ENCODE measurements around the gene LYPD5.

LYPD5 gene

DNA sequence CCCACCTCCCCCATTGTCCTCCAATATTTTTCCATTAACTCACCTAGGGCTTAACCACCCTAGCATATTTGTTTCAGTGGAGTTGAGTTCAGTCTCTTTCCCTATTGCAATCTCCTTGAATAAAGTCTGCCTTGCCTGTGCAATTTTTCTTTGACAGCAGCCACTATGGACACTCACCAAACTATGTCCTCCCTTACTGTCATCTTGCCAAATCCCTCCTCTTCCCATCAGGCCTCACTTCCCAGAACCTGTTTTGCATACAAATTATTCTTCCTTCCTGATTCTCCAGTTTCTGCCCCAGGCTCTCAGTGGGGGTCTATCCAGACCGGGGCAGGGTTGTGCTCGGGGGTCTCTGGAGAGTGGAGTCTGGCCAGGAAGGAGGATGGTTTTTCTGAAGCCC lies 2.2 kb upstream of the LYPD5 start:
- no peak for DNase-seq

DNA sequence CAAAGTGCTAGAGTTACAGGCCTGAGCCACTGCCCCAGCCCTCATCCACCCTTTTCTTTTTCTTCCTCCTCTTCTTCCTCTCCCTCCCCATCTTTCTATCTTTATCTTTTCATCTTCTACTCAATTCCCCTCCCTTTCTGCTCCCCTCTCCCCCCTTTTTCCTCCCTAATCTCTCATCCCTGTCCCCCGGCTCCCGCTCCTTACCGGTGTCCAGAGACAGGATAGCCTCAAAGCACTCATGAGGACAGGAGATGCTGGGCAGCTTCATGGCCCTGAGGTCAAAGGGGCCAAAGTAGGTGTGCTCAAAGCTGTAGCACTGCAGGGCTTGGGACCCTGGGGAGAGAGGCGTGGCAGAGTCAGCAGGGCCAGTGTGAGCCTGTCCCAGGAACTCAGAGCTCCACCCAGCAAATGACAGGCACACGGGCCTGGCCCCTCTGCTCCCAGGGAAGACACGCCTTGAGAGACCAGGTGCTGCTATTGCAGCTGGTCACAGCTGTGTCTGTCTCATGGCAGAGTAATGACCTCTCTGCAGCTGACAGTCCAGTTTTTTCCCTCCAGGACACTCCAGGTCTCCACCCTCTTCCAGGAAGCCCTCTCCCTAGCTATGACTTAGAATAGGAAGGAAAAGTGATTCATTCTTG lies 2.6 kb downstream of the LYPD5 start:
- no peak for DNase-seq

DNA sequence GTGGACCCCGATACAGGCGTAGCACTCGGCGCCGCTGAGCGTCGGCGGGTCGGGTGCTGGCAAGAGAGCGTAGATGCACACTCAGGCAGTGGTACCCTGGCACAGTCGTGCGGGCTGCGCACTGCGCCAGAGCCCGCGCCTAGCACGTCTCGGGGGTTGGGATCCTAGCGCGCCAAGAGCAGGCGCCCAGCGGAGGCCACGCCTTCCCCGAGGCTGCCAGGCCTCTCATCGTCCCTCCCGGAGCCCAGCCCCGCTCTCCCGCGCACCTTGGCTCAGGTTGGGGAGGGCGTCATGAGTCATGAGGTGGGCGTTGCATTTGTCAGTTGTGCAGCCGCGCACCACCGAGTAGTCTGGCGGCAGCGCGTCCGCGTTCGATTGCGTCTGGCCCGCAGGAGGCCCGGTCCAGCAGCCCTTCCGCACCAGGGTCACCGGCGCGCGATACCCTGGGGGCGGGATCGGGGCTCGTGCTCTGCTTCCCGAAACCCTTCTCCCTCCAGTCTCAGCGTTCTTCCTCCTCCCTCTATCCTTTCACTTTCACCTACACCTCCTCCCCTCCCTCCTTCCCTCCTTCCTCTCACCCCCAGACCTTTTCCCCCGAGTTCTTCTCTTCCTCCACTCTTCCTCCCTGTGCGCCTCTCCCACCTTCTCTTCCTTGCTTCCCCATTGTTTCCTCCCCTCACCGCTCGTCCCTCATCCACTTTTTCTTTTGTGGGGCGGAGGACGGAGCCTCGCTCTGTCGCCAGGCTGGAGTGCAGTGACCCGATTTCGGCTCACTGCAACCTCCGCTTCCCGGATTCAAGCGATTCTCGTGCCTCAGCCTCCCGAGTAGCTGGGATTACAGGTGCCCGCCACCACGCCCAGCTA lies 3.5 kb downstream of the LYPD5 start:
- peak; percentile 73 for DNase-seq

DNA sequence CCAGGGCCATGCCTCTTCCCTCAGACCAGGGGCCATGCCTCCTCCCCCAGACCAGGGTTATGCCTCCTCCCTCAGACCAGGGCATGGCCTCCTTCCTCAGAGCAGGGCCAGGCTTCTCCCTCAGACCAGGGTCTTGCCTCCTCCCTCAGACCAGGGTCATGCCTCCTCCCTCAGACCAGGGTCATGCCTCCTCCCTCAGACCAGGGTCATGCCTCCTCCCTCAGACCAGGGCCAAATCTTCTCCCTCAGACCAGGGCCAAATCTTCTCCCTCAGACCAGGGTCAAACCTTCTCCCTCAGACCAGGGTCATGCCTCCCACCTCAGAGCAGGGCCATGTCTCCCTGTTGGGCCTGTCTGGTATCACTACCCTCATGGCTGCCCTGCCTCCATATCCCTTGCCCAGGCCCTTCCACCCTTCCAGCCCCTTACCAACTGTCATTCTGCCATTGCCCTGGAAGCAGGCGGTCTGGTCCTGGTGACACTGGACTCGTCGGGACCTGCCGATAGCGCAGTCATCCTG lies 4.2 kb downstream of the LYPD5 start:
- DNase-seq, result no peak

DNA sequence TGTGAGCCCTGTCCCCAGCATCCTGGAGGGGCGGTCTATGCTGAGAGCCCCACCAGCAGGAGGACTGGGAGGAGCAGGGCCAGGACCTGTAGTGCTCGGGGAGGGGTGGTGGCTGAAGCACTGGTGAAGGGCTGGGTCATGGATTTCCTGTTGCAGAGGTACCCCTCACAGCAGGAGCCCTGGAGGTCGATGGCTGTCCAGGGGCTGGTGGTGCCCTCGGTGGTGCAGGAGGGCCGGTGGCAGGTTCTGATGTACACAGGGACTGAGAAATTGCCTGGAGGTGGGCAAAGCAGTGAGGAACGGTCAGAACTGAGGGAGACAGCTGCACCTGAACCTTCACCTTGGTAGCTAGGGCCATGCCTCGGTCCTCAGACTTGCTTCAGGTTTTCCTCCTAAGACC lies 4.7 kb downstream of the LYPD5 start:
- DNase-seq, result no peak

DNA sequence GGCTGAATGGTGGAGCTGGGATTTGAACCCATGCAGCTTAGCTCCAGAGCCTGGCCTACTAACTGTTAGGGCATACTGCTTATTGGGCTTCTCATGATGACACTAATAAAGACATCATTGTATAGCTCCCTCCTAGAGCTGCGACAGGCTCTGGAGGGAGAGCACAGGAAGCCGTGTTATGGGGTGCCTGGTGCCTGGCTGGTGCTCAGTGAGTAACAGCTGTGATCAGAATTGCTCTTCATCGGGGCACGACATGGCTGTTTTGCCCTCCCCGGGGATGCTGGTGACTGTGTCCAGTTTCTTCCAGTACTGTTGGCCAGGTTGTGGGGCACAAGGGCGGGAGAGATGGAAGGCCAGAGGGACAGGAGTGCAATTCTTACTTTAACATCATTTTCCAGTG lies 5.1 kb downstream of the LYPD5 start:
- no peak for DNase-seq

DNA sequence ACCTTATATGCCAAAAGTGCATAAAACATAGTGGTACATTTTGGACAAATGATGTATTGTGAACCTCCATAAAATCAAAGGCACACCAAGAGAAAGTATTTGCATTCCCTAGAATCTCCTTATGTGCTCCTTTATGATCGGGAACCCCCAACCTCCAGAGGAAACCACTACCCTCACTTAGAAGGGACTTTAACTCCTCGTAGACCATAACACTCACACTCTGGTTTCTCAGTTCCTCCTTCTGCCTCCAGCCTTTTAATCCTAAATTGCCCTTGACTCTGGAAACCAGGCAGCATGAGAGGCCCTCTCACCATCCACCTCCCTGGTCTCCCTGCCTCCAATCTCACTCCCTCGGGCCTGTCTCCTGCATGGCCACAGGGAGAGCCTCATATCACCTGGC lies 11.7 kb downstream of the LYPD5 start:
- no peak for DNase-seq

DNA sequence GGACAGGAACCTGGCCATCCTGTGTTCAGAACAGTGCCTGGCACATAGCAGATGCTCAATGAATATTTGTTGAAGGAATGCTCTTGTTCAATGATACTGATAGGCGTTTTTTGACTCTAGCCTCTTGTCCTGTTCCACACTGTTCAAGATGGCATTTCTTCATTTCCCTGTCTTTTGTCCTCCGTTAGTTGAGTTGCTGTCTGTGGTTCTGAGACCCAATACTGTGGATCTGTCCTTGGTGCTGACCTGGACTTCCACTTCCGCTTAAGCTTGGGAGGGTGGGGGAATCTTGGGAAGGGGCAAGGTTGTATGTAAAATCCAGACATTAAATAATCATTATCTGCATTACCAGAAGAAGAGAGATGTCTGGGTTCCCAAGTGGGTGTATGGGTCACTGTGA lies 13.2 kb downstream of the LYPD5 start:
- no peak for DNase-seq

DNA sequence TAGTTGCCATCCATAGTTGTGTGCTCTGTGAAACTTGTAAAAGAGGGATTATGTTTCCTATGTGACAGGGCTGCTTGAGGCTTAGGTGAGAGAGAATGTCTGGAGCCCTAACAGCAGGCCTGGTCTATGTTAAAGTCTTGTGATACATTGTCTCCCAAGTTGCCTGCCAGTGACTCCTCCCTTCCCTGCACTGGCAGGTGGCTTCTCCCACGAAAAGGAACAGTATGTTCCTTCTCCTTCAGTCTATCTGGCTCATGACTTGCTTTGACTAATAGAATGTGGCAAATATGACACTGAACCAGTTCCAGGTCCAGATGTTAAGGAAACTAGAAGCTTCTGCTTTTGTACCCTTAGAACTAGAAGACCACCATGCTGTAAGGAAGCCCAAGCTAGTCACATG lies 15.6 kb downstream of the LYPD5 start:
- no peak for DNase-seq

DNA sequence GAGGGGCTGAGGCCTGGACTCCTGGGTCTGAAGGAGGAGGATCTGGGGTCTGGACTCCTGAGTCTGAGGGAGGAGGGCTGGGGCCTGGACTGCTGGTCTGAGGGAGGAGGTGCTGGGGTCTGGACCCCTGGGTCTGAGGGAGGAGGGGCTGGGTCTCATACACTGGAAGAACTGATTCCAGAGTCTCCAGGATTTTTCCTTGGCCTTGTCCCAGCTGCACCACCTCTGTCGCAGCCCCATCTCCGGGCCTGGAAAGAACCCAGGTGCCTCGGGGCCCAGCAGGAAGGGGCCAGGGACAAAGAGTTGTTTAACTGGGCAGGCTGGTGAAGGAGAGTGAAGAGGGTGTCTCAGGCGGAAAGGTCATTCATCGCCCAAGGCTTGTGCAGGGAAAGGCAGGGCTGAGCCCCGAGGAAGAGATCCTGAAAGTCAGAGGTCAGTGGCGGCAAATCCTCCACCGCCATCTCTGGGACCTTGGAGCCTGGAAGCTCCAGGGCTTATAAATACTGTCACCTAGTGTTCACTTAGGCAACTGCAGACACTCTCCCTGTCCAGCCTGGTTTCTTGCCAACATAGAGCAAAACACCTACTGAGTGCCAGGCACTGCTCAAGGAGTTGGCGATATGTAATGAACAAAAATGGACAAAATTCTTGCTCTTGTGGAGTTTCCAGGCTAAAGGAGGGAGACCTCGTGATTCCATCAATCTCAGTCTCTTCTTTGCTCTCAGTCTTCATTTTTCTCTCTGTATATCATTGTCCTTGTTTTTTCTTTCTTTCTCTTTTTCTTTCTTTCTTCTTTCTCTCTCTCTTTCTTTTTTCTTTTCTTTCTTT lies 17.1 kb downstream of the LYPD5 start:
- DNase-seq, result peak; percentile 64

DNA sequence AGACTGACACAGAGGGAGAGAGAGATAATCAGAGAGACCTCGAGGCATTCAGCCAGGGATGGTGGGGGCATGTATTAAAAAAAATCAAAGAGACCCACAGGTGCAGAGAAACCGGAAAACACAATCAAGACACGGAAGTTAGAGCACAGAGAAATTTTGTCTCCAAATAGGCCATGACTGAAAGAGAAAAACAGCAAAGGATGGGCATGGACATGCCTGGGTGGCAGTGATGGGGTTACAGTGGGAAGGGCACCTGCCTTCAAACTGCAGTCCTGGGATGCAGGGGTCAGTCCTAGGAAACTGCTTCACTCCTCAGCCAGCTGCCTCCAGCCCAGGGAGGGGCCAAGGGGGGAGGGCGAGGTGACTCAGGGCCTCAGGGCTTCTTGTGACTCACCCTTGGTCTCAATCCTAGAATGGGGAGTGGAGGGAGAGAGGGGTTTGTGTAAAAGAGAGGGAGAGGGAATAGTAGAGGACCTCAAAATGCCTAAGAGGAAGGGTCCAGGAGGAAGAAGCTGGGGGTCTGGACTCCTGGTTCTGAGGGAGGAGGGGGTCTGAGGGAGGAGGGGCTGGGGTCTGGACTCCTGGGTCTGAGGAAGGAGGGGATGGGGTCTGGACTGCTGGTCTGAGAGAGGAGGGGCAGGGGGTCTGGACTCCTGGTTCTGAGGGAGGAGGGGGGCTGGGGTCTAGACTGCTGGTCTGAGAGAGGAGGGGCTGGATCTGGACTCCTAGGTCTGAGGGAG lies 17.8 kb downstream of the LYPD5 start:
- peak; percentile 75 for DNase-seq

DNA sequence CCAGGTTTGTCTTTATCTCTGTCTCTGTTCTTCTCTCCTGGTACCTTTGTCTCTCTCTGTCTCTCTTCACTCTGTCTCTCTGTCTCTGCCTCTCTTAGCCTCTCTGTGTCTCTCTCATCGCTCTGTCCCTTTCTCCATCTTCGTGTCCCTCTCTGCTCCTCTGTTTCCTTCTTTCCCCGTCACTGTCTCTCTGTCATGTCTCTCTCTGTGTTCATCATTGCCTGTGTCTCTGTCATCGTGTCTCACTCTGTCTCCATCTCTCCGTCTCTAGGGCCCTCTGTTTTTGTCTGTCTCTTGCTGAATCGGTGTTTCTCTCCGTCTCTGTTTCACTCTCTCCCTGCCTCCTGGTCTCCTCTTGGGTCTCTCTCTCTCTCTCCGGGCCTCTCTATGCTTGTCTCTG lies 18.6 kb downstream of the LYPD5 start:
- no peak for DNase-seq

DNA sequence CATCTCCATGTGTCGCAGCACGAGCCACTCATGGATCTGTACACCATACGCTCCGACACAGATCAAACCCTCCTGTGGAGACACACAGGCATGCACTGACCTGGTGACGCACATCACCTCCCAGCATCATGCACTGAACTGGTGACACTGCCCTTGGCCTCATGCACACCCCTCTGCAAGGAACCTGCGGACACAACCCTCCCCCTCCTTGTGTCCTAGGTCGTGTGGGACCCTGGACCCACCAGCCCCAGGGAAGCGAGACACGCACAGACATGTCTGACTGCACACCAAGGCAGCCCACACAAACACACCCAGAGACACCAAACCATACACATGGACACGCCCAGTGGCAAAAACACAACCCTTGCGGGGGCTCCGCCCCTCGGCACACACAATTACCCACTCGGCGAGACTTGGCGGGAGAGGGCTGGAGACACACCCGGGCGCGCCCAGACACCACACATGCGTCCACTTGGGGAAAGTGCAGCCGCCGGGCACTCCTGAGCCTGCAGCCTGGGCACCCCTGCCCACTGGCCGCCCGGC lies 19.5 kb downstream of the LYPD5 start:
- DNase-seq, result no peak

DNA sequence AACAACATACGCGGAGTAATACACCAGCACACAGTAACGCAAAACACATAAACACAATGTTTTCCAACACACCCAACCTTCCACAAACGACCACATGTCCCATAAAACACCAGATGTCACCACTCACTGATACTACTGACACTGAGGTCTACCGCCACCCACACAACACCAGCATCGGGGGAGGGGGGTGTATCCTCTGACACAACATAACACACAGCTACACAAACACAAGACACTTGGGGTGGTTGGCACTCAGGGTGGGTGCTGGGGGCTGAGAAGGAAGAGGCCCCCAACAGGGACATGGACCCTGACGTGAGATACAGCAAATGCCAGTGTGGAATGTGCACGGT lies 20.0 kb downstream of the LYPD5 start:
- no peak for DNase-seq

DNA sequence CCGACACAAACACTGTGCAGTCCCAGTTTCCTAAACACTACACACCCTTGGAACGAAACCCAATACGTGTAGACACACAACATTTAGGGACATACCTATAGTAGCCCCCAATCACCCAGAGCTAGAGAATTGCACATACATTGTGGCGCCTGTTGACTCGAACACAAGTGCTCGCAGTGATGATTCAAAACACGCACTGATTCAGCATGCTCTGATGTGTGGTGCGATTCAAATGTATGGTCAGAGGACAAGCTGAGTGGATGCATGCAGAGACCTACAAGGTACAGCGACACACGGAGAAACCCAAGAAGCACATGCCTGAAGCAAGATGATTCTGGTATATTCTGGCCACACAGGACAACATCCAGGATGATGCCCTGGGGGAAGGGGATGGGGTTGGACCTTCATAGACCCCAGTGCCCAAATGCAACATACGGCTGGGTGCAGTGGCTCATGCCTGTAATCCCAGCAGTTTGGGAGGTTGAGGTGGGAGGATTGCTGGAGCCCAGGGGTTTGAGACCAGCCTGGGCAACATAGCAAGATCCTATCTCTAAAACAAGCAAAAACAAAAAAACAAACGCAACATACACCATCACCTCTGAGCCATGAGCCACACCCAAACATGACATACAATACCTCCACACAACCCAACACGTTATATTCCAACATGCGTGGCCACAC lies 20.5 kb downstream of the LYPD5 start:
- DNase-seq, result peak; percentile 51

DNA sequence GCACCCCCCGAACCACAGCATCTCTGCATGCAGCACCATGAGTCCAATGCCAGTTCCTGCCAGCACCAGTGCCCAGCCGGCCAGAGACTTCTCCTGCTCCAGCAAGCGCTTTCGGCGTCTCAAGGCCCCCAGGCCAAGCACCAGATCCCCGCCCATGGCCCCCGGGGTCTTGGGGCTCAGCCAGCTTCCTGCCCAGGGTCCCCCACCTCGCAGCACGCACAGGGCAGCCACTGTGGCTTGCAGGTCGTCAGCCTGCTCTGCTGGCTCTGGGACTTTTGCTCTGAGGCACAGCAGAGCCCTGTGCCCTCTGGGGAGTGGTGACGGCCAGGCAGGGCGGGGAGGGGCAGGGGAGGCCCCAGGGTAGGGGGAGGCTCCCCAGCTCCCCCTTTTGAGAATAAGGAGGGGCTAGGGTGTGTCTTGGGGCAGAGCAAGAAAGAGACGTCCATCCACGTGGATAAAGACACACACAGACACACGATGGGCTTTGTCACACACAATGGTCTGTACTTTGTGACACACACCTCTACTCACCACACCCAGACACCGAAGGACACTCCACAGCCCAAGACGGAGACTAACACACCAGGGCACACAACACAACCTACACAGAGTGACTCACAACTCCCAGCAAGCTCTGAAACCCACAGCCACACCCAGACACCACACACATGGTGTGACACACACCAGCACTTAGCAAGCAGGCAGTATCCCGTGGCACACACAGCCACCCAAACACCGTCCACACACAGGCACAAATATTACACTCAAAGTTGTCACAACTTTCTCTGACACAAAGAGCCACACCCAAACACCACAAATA lies 21.3 kb downstream of the LYPD5 start, which contains the start of gene KCNN4:
KCNN4 (minus strand) TSS at position 268 of the 820 bp plus-strand sequence; CDS start at position 156, 112 bp downstream.
- peak; percentile 80 for DNase-seq

DNA sequence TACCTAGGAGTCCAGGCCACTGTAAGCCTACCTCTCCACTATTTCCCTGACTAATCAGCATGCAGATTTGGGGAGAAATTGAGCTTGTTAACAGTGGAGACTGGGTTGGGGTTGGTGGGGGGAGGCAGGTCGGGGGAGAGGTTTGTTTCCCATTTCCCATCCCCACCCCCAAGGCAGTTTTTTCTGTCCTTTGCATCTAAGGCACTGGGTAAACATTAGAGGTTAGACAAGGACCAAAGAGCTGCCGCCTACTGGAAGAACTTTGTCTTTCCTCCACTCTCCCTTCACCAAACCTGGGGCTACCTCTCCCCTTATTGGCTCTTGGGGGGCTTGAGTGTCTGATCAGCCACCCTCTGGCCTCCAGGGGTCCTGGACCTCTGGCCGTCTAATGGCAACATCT lies 22.4 kb downstream of the LYPD5 start:
- no peak for DNase-seq

DNA sequence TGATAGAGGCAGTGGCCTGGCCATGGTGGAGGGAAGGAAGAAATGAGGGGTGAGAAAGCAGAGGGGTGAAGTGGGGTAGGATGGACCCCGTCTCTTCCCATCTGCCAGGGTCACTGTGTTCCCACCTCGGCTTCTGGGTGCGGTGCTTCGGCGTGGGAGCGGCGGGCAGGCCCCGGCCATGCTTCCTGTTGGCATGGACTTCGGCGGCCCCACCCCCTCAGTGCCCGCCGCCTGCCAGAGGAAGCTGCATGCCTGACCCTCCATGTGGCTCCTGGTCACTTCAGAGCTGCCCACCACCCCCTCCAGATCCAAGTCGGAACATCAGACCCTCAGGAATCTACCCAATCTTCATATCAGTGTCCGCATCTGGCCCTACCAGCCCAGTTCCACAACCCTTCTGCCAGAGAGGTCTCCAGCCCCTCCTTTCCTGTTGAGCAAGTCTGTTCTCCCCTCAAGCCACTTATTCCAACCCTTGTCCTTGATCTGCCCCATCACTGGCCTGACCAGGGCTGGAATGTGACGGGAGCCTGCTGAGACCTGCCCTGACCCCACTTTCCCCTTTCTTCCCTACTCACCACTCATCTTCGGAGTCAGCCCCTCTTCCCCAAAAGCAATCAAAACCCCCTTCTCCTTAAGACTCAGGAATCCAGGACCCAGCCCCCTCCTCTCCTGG lies 23.0 kb downstream of the LYPD5 start:
- DNase-seq, result no peak

DNA sequence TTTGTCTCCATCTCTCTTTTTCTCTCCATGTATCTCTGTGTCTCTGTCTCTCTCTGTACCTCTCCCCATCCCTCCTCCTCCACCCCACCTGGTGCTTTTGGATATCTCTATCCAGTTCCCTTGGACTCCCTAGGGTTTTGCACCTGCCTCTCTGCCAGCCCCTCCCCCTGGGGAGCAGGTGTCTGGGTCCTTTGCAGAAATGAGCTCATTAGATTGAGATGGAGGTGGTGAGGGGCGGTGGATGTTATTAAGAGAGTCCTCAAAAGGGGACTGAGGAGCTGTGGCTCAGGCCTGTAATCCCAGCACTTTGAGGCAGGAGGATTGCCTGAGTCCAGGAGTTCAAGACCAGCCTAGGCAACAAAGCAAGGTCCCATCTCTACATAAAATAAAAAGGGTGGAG lies 23.6 kb downstream of the LYPD5 start:
- no peak for DNase-seq

DNA sequence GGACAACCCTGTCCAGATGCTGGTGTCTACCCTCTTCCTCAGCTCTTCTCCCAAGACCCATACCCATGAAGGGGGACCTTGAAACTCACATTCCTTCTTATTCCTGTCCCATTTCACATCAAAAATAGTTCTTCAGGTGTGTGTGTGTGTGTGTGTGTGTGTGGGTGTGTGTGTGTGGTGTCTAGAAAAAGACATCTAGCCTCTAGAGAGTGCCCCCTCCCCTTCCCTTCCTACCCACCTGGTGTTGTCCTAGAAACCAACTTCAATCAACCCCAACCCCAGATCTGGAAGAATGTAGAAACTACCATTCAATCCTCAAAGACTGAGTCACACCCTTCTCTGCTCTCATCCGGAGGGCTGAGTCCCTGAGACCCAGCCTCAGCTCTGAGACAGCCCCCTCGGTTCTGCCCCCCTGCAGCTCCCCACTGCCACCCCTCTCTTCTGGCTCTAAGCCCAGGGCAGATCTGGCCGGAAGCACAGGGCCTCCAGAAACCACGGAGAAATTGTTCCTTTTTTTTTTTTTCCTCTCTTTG lies 25.0 kb downstream of the LYPD5 start:
- DNase-seq, result peak; percentile 23
